Neural progenitor cell (in vitro differentiated cells): ENCODE data around the gene GNA14.

Experiments used
- CTCF ChIP-seq: fragments of 200-600 bp; sonication (generic); IDR thresholded peaks from 2 replicates; pipeline ENCODE4 v1.5.1; 2017; ENCODE audit warnings: antibody characterized with exemption, mild to moderate bottlenecking
- EZH2 ChIP-seq: fragments of 200-600 bp; sonication (generic); IDR thresholded peaks from 2 replicates; pipeline ENCODE4 v1.6.1; 2017; ENCODE audit warnings: antibody characterized with exemption, mild to moderate bottlenecking, moderate library complexity

- no peak for TF ChIP-seq CTCF
- TF ChIP-seq EZH2, result no peak
Observed at GRCh38 chr9:77541600-77541999, 106.5 kb downstream of the GNA14 start.
